ENCODE measurements around the gene SDF2. TPM values are rescaled to one million over a fixed set of nuclear protein-coding genes. Genes with fewer than 3 reads are reported as not detected.
"Not testable (repeated sequence)": the region's sequence is repeated elsewhere in the genome, so short reads cannot be mapped to it uniquely, and the experiment has no call there.

Gene SDF2
- polyA plus RNA-seq, 1 of the 3 experiments (the other 2 are of a cell fraction), result 108 TPM

DNA sequence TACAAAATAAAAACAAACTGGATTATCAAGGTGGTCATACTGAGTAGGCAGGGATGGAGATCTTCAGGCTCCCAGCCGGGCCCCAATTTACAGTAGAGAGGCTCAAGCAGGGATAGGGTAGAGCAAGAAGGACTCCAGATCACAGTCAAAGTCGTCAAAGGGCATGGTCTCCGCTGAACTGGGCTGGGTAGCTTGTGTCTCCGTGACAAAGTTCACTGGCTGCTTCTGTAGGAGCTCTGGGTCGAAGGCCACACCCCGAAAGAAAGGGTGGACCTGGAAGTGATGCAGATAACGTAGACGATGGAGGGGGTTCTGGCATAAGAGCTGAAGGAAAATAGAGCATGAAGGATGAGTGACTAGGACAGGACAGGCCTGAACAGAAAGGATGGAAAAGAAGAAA lies 51.3 kb downstream of the SDF2 start:
- H4K20me1 ChIP-seq (ENCODE audit: insufficient read depth), result no peaks in the 10 kb centered on the region
- H3K27ac ChIP-seq (ENCODE audit: low read depth in 2 of 2, low read length in 1 of 2), result no peak overlapping the region
- peaks cover 6% of the 10 kb centered on the region for H3F3A ChIP-seq (replicated peaks; ENCODE audit: insufficient read depth)
- no peaks in the 10 kb centered on the region for H3K9me2 ChIP-seq
- no peak overlapping the region for H3K4me2 ChIP-seq
- ChIA-PET POLR2A (interaction anchor here (1.2 to 1.4 kb wide), 2 partner anchors 9 to 35 kb away, joined by 3 read pairs; partner anchors contain the start of gene BLTP2), CTCF (interaction anchor here (0.8 to 4.9 kb wide), 7 partner anchors 11 to 115 kb away, joined by 3 to 60 read pairs (median 29); partner anchors contain the start of gene BLTP2)
- no peak overlapping the region for H3K9ac ChIP-seq
- no peaks in the 10 kb centered on the region for H3K9me3 ChIP-seq
- no peak for TF ChIP-seq NRF1 (IDR thresholded peaks at IDR 0.05; ENCODE audit: low read depth, low read length)
- TF ChIP-seq MEF2A (IDR thresholded peaks at IDR 0.05; ENCODE audit: borderline replicate concordance, low read depth), result no peak
- TF ChIP-seq GABPA (IDR thresholded peaks at IDR 0.05; ENCODE audit: low read depth), result no peak
- TF ChIP-seq, protein P1, sequence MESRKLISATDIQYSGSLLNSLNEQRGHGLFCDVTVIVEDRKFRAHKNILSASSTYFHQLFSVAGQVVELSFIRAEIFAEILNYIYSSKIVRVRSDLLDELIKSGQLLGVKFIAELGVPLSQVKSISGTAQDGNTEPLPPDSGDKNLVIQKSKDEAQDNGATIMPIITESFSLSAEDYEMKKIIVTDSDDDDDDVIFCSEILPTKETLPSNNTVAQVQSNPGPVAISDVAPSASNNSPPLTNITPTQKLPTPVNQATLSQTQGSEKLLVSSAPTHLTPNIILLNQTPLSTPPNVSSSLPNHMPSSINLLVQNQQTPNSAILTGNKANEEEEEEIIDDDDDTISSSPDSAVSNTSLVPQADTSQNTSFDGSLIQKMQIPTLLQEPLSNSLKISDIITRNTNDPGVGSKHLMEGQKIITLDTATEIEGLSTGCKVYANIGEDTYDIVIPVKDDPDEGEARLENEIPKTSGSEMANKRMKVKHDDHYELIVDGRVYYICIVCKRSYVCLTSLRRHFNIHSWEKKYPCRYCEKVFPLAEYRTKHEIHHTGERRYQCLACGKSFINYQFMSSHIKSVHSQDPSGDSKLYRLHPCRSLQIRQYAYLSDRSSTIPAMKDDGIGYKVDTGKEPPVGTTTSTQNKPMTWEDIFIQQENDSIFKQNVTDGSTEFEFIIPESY (IDR thresholded peaks at IDR 0.05; ENCODE audit: borderline replicate concordance, low read depth), result no peak
- TF ChIP-seq EZH2phosphoT487 (IDR thresholded peaks at IDR 0.05; ENCODE audit: borderline replicate concordance, low read depth), result no peak
- TF ChIP-seq, protein P2, sequence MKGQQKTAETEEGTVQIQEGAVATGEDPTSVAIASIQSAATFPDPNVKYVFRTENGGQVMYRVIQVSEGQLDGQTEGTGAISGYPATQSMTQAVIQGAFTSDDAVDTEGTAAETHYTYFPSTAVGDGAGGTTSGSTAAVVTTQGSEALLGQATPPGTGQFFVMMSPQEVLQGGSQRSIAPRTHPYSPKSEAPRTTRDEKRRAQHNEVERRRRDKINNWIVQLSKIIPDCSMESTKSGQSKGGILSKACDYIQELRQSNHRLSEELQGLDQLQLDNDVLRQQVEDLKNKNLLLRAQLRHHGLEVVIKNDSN (IDR thresholded peaks at IDR 0.05; ENCODE audit: borderline replicate concordance, low read depth), result no peak
- TF ChIP-seq RCOR1 (IDR thresholded peaks at IDR 0.05; ENCODE audit: low read length), result no peak
- no peak for TF ChIP-seq ELF1 (IDR thresholded peaks at IDR 0.05)
- TF ChIP-seq, protein P3, sequence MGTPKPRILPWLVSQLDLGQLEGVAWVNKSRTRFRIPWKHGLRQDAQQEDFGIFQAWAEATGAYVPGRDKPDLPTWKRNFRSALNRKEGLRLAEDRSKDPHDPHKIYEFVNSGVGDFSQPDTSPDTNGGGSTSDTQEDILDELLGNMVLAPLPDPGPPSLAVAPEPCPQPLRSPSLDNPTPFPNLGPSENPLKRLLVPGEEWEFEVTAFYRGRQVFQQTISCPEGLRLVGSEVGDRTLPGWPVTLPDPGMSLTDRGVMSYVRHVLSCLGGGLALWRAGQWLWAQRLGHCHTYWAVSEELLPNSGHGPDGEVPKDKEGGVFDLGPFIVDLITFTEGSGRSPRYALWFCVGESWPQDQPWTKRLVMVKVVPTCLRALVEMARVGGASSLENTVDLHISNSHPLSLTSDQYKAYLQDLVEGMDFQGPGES (IDR thresholded peaks at IDR 0.05; ENCODE audit: low read depth, low read length), result no peak
- TF ChIP-seq, protein P4, sequence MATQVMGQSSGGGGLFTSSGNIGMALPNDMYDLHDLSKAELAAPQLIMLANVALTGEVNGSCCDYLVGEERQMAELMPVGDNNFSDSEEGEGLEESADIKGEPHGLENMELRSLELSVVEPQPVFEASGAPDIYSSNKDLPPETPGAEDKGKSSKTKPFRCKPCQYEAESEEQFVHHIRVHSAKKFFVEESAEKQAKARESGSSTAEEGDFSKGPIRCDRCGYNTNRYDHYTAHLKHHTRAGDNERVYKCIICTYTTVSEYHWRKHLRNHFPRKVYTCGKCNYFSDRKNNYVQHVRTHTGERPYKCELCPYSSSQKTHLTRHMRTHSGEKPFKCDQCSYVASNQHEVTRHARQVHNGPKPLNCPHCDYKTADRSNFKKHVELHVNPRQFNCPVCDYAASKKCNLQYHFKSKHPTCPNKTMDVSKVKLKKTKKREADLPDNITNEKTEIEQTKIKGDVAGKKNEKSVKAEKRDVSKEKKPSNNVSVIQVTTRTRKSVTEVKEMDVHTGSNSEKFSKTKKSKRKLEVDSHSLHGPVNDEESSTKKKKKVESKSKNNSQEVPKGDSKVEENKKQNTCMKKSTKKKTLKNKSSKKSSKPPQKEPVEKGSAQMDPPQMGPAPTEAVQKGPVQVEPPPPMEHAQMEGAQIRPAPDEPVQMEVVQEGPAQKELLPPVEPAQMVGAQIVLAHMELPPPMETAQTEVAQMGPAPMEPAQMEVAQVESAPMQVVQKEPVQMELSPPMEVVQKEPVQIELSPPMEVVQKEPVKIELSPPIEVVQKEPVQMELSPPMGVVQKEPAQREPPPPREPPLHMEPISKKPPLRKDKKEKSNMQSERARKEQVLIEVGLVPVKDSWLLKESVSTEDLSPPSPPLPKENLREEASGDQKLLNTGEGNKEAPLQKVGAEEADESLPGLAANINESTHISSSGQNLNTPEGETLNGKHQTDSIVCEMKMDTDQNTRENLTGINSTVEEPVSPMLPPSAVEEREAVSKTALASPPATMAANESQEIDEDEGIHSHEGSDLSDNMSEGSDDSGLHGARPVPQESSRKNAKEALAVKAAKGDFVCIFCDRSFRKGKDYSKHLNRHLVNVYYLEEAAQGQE (IDR thresholded peaks at IDR 0.05; ENCODE audit: low read depth, low read length), result no peak
- no peak for TF ChIP-seq GATA2 (CRISPR knock-in tag; IDR thresholded peaks at IDR 0.05)
- no peak overlapping the region for H3K4me3 ChIP-seq (ENCODE audit: low read depth in 2 of 2, low read length in 1 of 2)
- WGBS (ENCODE audit: low lambda C conversion rate), result 85% methylated on average over 8 of the region's 8 CpGs
- no peak overlapping the region for H2AFZ ChIP-seq (ENCODE audit: low read depth)
- no peaks in the 10 kb centered on the region for H3K4me1 ChIP-seq (ENCODE audit: control insufficient read depth in 1 of 2, insufficient read depth in 2 of 2, low read depth in 1 of 2, low read length in 1 of 2)
- no peaks in the 10 kb centered on the region for H3K27me3 ChIP-seq (ENCODE audit: insufficient read depth)
- peaks cover 20 to 41% of the 10 kb centered on the region in 2 experiments for H3K36me3 ChIP-seq (replicated peaks in 1 of 2; ENCODE audit: control insufficient read depth in 1 of 2, insufficient read depth in 2 of 2, low read length in 1 of 2)
- no peak for DNase-seq
- H3K79me2 ChIP-seq (ENCODE audit: insufficient read depth), result no peaks in the 10 kb centered on the region; the same call in 1 of the 2 replicates

DNA sequence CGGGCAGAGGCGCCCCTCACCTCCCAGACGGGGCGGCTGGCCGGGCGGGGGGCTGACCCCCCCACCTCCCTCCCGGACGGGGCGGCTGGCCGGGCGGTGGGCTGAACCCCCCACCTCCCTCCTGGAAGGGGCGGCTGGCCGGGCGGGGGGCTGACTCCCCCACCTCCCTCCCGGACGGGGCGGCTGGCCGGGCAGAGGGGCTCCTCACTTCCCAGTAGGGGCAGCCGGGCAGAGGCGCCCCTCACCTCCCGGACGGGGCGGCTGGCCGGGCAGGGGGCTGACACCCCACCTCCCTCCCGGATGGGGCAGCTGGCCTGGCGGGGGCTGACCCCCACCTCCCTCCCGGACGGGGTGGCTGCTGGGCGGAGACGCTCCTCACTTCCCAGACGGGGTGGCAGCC lies 57.7 kb downstream of the SDF2 start:
- CTCF ChIA-PET, result not testable (repeated sequence)
- H3K36me3 ChIP-seq (replicated peaks in 1 of 2; ENCODE audit: control insufficient read depth in 1 of 2, insufficient read depth in 2 of 2, low read length in 1 of 2), result peaks cover 0 to 11% of the 10 kb centered on the region in 2 experiments

More for the DNA sequence above, 57.7 kb downstream of the SDF2 start:
- H3K4me2 ChIP-seq; POLR2A ChIA-PET; H3K4me3 ChIP-seq (ENCODE audit: low read depth in 2 of 2, low read length in 1 of 2); H3K4me1 ChIP-seq (ENCODE audit: control insufficient read depth in 1 of 2, insufficient read depth in 2 of 2, low read depth in 1 of 2, low read length in 1 of 2); H3K9ac ChIP-seq; H4K20me1 ChIP-seq (ENCODE audit: insufficient read depth); H2AFZ ChIP-seq (ENCODE audit: low read depth); H3K27ac ChIP-seq (ENCODE audit: low read depth in 2 of 2, low read length in 1 of 2); H3K9me2 ChIP-seq; H3K9me3 ChIP-seq; H3K27me3 ChIP-seq (ENCODE audit: insufficient read depth); H3K79me2 ChIP-seq (ENCODE audit: insufficient read depth); DNase-seq: not testable (repeated sequence)
- WGBS (ENCODE audit: low lambda C conversion rate), result 96% methylated on average over 17 of the region's 31 CpGs
- peaks cover 24% of the 10 kb centered on the region for H3F3A ChIP-seq (replicated peaks; ENCODE audit: insufficient read depth)

All from SK-N-SH (cell line).